ENCODE data around the gene P2RY14.

Gene P2RY14

DNA sequence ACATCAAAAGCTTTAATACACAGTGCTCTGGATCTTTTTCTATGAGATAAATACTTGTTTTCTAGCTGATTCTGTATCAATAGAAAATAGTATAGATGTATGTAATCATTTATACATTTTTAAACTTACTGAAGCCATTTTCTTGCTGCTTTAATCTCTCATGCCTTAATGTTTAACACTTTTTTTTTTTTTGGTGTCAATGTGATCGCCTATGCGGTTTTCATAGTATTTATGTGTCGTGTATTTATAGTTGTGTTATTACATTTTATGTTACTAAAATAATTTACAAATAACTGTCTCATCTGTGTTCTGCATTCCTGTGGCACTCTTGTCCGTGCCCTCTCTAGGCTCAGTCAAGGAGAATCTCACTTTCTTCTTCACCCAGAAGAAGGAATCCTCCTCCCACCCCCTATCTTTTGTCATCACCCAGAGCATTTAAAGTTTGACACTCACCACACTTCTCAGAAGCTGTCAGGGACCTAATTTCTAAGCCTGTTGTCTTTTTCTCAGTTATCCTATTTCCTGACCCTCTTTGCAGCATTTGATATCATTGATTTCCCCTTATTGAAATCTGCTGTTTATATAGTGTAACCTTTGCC is 54.0 kb downstream of the P2RY14 start:
- no peak overlapping the region for H3K27ac ChIP-seq
- no peak overlapping the region for H3K4me3 ChIP-seq
- TF ChIP-seq, protein P1, sequence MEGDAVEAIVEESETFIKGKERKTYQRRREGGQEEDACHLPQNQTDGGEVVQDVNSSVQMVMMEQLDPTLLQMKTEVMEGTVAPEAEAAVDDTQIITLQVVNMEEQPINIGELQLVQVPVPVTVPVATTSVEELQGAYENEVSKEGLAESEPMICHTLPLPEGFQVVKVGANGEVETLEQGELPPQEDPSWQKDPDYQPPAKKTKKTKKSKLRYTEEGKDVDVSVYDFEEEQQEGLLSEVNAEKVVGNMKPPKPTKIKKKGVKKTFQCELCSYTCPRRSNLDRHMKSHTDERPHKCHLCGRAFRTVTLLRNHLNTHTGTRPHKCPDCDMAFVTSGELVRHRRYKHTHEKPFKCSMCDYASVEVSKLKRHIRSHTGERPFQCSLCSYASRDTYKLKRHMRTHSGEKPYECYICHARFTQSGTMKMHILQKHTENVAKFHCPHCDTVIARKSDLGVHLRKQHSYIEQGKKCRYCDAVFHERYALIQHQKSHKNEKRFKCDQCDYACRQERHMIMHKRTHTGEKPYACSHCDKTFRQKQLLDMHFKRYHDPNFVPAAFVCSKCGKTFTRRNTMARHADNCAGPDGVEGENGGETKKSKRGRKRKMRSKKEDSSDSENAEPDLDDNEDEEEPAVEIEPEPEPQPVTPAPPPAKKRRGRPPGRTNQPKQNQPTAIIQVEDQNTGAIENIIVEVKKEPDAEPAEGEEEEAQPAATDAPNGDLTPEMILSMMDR (IDR thresholded peaks at IDR 0.05) = no peak
- DNase-seq (ENCODE audit: low spot score) = no peak

DNA sequence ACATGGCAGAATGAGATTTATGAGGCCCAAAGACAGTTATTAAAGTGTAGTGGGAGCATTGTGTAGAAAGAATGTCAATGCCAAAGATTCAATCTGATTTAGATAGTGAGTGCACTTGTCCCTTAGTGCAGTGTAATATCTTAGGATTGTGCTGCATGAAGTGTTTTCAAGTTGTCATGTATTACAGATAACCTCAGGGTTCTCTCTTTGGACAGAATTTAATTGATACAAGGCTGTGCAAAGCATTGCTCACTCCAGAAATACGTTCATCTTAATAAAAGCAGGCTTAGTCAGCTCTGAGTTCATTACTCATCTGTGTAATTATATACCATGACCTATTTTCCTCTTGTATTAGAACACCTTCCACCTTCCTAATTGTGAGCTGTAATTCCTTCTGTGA is 59.3 kb downstream of the P2RY14 start:
- Histone ChIP-seq H3K4me3 (no peak overlapping the region), H3K27ac (no peak overlapping the region)
- no peak for DNase-seq (ENCODE audit: low spot score)
- TF ChIP-seq, protein P1 (IDR thresholded peaks at IDR 0.05) = no peak

DNA sequence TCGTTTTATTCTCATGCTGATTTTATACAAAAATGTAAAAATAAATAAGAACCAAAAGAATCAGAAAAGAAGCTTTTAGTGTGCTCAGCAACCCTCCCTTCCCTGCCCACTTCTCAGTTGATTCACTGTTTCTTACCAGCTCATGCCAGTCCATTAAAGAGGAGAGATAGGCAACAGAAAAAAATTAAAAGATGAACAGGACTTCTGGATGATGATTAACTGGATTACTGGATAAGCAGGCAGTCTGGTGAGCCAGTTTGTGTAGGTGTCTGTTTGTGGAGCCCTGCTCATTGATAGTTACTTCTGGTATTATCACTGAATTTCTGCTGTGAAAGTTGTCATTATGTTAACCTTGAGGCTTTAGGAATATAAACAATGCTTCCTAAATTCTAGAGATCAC is 60.2 kb downstream of the P2RY14 start:
- Histone ChIP-seq H3K27ac (no peak overlapping the region), H3K4me3 (no peak overlapping the region)
- TF ChIP-seq, protein P1 (IDR thresholded peaks at IDR 0.05) = no peak
- no peak for DNase-seq (ENCODE audit: low spot score)

DNA sequence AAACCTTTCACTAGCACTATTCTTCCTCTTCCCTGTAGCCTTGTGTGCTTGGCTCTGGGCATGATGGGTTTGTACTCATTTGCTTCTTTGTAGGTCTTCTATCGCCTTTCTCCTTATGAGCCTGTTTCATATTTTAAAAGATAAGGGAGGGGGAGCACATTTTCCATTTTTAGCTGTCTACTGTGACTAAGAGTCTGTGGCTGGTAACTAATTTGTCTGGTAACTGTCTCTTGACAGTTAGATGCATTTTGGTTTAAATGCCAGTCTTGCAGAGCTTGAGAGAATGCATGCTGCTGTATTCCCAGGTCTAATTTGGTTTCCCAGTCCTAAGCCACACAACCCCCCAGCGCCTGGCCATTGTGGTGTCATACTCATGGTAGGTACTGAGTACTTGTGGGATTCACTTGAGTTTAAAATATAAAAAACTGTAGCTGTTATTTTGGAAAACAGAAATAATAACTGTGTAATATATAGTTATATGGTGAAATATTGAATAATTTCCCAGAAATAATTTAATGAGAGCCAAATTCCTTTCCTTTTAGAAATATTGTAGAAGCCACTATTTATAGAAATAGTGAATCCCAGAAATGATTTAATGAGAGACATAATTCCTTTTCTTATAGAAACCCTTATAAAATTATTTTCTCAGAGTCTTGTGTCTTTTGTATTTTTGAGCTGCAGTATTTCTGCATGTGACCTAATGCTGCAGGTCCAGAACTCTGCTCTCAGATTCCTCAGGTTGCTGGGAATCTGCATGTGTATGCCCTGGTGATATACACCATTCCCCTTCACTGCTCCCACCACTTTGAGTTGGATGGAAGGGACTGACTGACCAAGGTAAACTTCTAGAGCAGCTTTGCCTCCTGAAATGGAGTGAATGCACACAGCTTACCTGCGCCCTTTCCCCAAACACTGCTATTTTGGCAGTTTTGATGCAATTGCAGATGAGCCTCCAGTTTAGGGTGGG is 61.4 kb downstream of the P2RY14 start:
- DNase-seq (ENCODE audit: low spot score) = no peak
- H3K4me3 ChIP-seq = no peak overlapping the region
- no peak overlapping the region for H3K27ac ChIP-seq
- TF ChIP-seq, protein P1 (IDR thresholded peaks at IDR 0.05) = no peak

DNA sequence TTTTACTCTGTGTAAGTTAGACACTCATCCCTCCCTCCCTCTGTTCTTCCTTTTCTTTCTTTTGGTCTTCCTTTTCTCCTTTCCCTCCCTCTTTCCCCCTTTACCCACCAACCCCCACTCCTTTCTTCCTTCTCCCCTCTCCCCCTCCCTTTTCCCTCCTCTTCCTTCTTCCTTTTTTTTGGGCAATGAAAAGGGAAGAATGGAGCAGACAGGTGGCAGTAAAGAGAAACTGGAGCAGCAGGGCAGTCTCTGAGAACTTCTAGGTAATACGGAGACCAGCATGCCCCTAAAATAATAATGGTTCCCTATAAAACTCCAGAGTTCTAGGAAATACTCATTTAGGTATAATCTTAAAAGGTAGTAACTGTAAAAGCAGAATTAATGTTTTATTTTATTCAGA is 63.9 kb downstream of the P2RY14 start:
- Histone ChIP-seq H3K27ac (peak overlapping the region in 1 of 2 donors; percentile 48), H3K4me3 (no peak overlapping the region)
- DNase-seq (ENCODE audit: low spot score) = no peak
- TF ChIP-seq, protein P1 (IDR thresholded peaks at IDR 0.05) = no peak

DNA sequence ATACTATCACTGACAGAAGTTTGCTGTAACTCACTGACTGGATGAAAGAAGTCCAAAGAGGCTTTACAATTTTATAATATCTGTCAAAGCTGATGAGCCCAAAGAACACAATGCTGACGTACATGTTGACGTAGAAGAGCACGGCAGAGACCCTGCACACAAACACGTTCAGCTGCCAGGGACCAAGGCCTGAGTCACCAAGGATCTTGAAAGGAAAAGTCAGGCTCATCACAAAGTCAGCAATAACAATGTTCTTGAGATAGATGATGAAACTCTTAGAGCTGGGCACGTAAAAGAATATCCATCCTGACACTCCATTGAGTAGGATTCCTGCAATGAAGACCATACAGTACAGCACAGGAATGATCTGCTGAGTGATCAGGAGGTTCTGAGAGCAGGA is 64.5 kb downstream of the P2RY14 start:
- DNase-seq (ENCODE audit: low spot score) = no peak
- H3K4me3 ChIP-seq = no peak overlapping the region
- TF ChIP-seq, protein P1 (IDR thresholded peaks at IDR 0.05) = no peak
- peak overlapping the region in 1 of 2 donors; percentile 48 for H3K27ac ChIP-seq
